ENCODE results near the gene MBNL1. TPM values are rescaled to one million over a fixed set of nuclear protein-coding genes. Genes with fewer than 3 reads are reported as not detected.

MBNL1 gene
- total RNA-seq, 1 experiment from 2014 or later = 139 TPM

GRCh38 chr3:152230370-152230769, 38.4 kb upstream of the MBNL1 start:
- H3K27ac Mint-ChIP-seq (ENCODE audit: low read depth, unreplicated experiment) = no peak overlapping the region
- BruUV-seq (replicated peaks) = no TSS peak
- H3K4me1 Mint-ChIP-seq (ENCODE audit: insufficient read depth, unreplicated experiment) = peaks cover 10% of the 10 kb centered on the region
- DNase-seq (ENCODE audit: unreplicated experiment) = no peak
- CTCF ChIA-PET = interaction anchor here (1.2 kb wide), 1 partner anchor 141 kb away, joined by 3 read pairs; no protein-coding TSS in a partner anchor
- no peaks in the 10 kb centered on the region for H3K9me3 Mint-ChIP-seq (ENCODE audit: unreplicated experiment)
- intact Hi-C loops (cut with micrococcal nuclease) = no loop called here
- H3K4me3 Mint-ChIP-seq (ENCODE audit: unreplicated experiment) = no peak overlapping the region
- TF ChIP-seq, protein P1, sequence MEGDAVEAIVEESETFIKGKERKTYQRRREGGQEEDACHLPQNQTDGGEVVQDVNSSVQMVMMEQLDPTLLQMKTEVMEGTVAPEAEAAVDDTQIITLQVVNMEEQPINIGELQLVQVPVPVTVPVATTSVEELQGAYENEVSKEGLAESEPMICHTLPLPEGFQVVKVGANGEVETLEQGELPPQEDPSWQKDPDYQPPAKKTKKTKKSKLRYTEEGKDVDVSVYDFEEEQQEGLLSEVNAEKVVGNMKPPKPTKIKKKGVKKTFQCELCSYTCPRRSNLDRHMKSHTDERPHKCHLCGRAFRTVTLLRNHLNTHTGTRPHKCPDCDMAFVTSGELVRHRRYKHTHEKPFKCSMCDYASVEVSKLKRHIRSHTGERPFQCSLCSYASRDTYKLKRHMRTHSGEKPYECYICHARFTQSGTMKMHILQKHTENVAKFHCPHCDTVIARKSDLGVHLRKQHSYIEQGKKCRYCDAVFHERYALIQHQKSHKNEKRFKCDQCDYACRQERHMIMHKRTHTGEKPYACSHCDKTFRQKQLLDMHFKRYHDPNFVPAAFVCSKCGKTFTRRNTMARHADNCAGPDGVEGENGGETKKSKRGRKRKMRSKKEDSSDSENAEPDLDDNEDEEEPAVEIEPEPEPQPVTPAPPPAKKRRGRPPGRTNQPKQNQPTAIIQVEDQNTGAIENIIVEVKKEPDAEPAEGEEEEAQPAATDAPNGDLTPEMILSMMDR (IDR thresholded peaks at IDR 0.05; ENCODE audit: unreplicated experiment) = no peak
- no peaks in the 10 kb centered on the region for H3K27me3 Mint-ChIP-seq (ENCODE audit: insufficient read depth, unreplicated experiment)
- H3K36me3 Mint-ChIP-seq (ENCODE audit: insufficient read depth, unreplicated experiment) = no peaks in the 10 kb centered on the region
- POLR2A ChIA-PET = interaction anchor here (0.6 to 1.1 kb wide), 2 partner anchors 38 to 101 kb away, joined by 3 to 4 read pairs; no protein-coding TSS in a partner anchor

GRCh38 chr3:152232001-152232400, 36.7 kb upstream of the MBNL1 start:
- Mint-ChIP-seq H3K9me3 (ENCODE audit: unreplicated experiment) (no peaks in the 10 kb centered on the region), H3K4me1 (ENCODE audit: insufficient read depth, unreplicated experiment) (peaks cover 15% of the 10 kb centered on the region), H3K36me3 (ENCODE audit: insufficient read depth, unreplicated experiment) (no peaks in the 10 kb centered on the region), H3K4me3 (ENCODE audit: unreplicated experiment) (no peak overlapping the region), H3K27ac (ENCODE audit: low read depth, unreplicated experiment) (no peak overlapping the region), H3K27me3 (ENCODE audit: insufficient read depth, unreplicated experiment) (no peaks in the 10 kb centered on the region)
- DNase-seq (ENCODE audit: unreplicated experiment) = no peak
- no TSS peak for BruUV-seq (replicated peaks)
- intact Hi-C loops (cut with micrococcal nuclease) = no loop called here
- CTCF ChIA-PET = interaction anchor here (0.6 kb wide), 1 partner anchor 24 kb away, joined by 3 read pairs; no protein-coding TSS in a partner anchor
- POLR2A ChIA-PET = interaction anchor here (1.4 kb wide), 1 partner anchor 13 kb away, joined by 5 read pairs; no protein-coding TSS in a partner anchor
- TF ChIP-seq, protein P1 (IDR thresholded peaks at IDR 0.05; ENCODE audit: unreplicated experiment) = no peak

GRCh38 chr3:152232679-152233078, 36.0 kb upstream of the MBNL1 start:
- CTCF ChIA-PET = interaction anchor here (0.7 kb wide), 1 partner anchor 69 kb away, joined by 3 read pairs; no protein-coding TSS in a partner anchor
- no TSS peak for BruUV-seq (replicated peaks)

GRCh38 chr3:152234657-152235375, 33.9 kb upstream of the MBNL1 start:
- H3K27me3 Mint-ChIP-seq (ENCODE audit: insufficient read depth, unreplicated experiment) = no peaks in the 10 kb centered on the region
- BruUV-seq (replicated peaks) = no TSS peak
- H3K9me3 Mint-ChIP-seq (ENCODE audit: unreplicated experiment) = no peaks in the 10 kb centered on the region
- DNase-seq (ENCODE audit: unreplicated experiment) = no peak
- H3K4me1 Mint-ChIP-seq (ENCODE audit: insufficient read depth, unreplicated experiment) = peaks cover 15% of the 10 kb centered on the region
- ChIA-PET POLR2A (interaction anchor here (0.6 to 0.8 kb wide), 2 partner anchors 34 to 126 kb away, joined by 3 read pairs; partner anchors contain the start of gene MBNL1), CTCF (interaction anchor here (0.6 to 1.6 kb wide), 4 partner anchors 19 to 629 kb away, joined by 3 to 5 read pairs (median 3); no protein-coding TSS in a partner anchor)
- no peak overlapping the region for H3K4me3 Mint-ChIP-seq (ENCODE audit: unreplicated experiment)
- intact Hi-C loops (cut with micrococcal nuclease) = loop anchor here (5.0 kb wide), 1 partner anchor 788 kb away; no protein-coding TSS in a partner anchor
- no peak overlapping the region for H3K27ac Mint-ChIP-seq (ENCODE audit: low read depth, unreplicated experiment)
- H3K36me3 Mint-ChIP-seq (ENCODE audit: insufficient read depth, unreplicated experiment) = no peaks in the 10 kb centered on the region
- TF ChIP-seq, protein P1 (IDR thresholded peaks at IDR 0.05; ENCODE audit: unreplicated experiment) = no peak

More at GRCh38 chr3:152232679-152233078, 36.0 kb upstream of the MBNL1 start:
- intact Hi-C loops (cut with micrococcal nuclease) = no loop called here
- Mint-ChIP-seq H3K36me3 (ENCODE audit: insufficient read depth, unreplicated experiment) (no peaks in the 10 kb centered on the region), H3K4me3 (ENCODE audit: unreplicated experiment) (no peak overlapping the region), H3K27me3 (ENCODE audit: insufficient read depth, unreplicated experiment) (no peaks in the 10 kb centered on the region), H3K4me1 (ENCODE audit: insufficient read depth, unreplicated experiment) (peaks cover 15% of the 10 kb centered on the region), H3K9me3 (ENCODE audit: unreplicated experiment) (no peaks in the 10 kb centered on the region), H3K27ac (ENCODE audit: low read depth, unreplicated experiment) (no peak overlapping the region)
- no peak for DNase-seq (ENCODE audit: unreplicated experiment)
- TF ChIP-seq, protein P1 (IDR thresholded peaks at IDR 0.05; ENCODE audit: unreplicated experiment) = no peak
- POLR2A ChIA-PET = interaction anchor here (1.5 kb wide), 1 partner anchor 81 kb away, joined by 5 read pairs; no protein-coding TSS in a partner anchor

Data from MCF 10A (cell line).